Gastroesophageal sphincter (tissue), 4 donors: Measurements from ENCODE around the gene HOXA6. TPM values are rescaled to one million over a fixed set of nuclear protein-coding genes. Genes with fewer than 3 reads are reported as not detected.

Experiments
- ATAC-seq: fragments of 150-250 bp; one replicate; pipeline ENCODE4 v1.9.1; 2016; ENCODE audit warnings: mild to moderate bottlenecking, moderate library complexity
- H3K27ac ChIP-seq, 4 donors: fragments of 200-600 bp; sonication (generic) in 3 of 4; 1 replicate in 3 of 4; 2 replicates in 1 of 4; pipeline ENCODE4 v1.5.1; 2016 to 2019
- H3K27me3 ChIP-seq: fragments of 200-600 bp; sonication (generic); one replicate; pipeline ENCODE4 v1.5.1; 2019
- H3K36me3 ChIP-seq, 2 donors: fragments of 200-600 bp; sonication (generic); one replicate each; pipeline ENCODE4 v1.5.1; 2019; ENCODE audit warnings: control low read depth in 1 of 2
- H3K4me1 ChIP-seq, 3 donors: fragments of 200-600 bp; sonication (generic); 1 replicate in 2 of 3; 2 replicates in 1 of 3; pipeline ENCODE4 v1.5.1; 2016 to 2019; ENCODE audit warnings: control low read depth in 2 of 3
- H3K4me3 ChIP-seq, 2 donors: fragments of 200-600 bp; sonication (generic); one replicate each; pipeline ENCODE4 v1.5.1; 2019; ENCODE audit warnings: mild to moderate bottlenecking in 1 of 2, moderate library complexity in 1 of 2
- H3K9me3 ChIP-seq, 3 donors: fragments of 200-600 bp; sonication (generic); one replicate each; pipeline ENCODE4 v1.5.1; 2017 to 2019; ENCODE audit warnings: control low read depth in 2 of 3
- CTCF ChIP-seq, 4 experiments: fragments of 200-600 bp in 2 of 4; fragments of 450-650 bp in 2 of 4; sonication (generic) in 1 of 4; IDR thresholded peaks; one replicate each; pipeline ENCODE4 v1.5.1; 2017 to 2019; ENCODE audit warnings: antibody characterized with exemption in 4 of 4, mild to moderate bottlenecking in 2 of 4, moderate library complexity in 2 of 4
- EP300 ChIP-seq: sonication (generic); formaldehyde crosslinking; IDR thresholded peaks from one replicate; pipeline ENCODE4 v1.6.1; 2017; ENCODE audit warnings: antibody characterized with exemption, mild to moderate bottlenecking
- POLR2A ChIP-seq, 2 donors: fragments of 450-650 bp; IDR thresholded peaks; one replicate each; pipeline ENCODE4 v1.6.1; 2017; ENCODE audit warnings: antibody characterized with exemption in 2 of 2, mild to moderate bottlenecking in 2 of 2, moderate library complexity in 1 of 2
- POLR2AphosphoS5 ChIP-seq: sonication (generic); formaldehyde crosslinking; IDR thresholded peaks from one replicate; pipeline ENCODE4 v1.6.1; 2017; ENCODE audit warnings: antibody characterized with exemption
- WGBS, 2 donors: methylation state at CpG; one replicate each; pipeline ENCODE4 v1.1.5; 2018; ENCODE audit warnings: low coverage in 1 of 2; 5-methylcytosine and 5-hydroxymethylcytosine counted together
- total RNA-seq, 4 donors: library from RNA; depleted of rRNA; stranded (reverse); fragments of >200 nt; gene quantifications; one replicate each; pipeline ENCODE4 v1.1.0, GENCODE V29; 2016

HOXA6 gene
- total RNA-seq, 4 donors from 2014 or later = 0.46 to 12.7 TPM; not detected in 2

GRCh38 chr7:27141137-27141922, 6.2 kb downstream of the HOXA6 start:
- TF ChIP-seq CTCF (IDR thresholded peaks at IDR 0.05) = no peak
- no peak for TF ChIP-seq POLR2A (IDR thresholded peaks at IDR 0.05)
- TF ChIP-seq POLR2AphosphoS5 = no peak
- TF ChIP-seq EP300 = no peak
- Histone ChIP-seq H3K27ac (peak overlapping the region; percentile 90 to 100 (median 98)), H3K9me3 (no peaks in the 10 kb centered on the region), H3K4me3 (peak overlapping the region; percentile 94 to 98), H3K36me3 (no peaks in the 10 kb centered on the region), H3K27me3 (peaks cover 6% of the 10 kb centered on the region), H3K4me1 (peaks cover 5 to 59% (median 6%) of the 10 kb centered on the region in 3 donors)
- ATAC-seq = no peak
- WGBS, 2 donors = 33 to 41% methylated on average over 18 of the region's 18 CpGs

- TF ChIP-seq EP300 = no peak
- no peak for TF ChIP-seq POLR2A (IDR thresholded peaks at IDR 0.05)
- no peak for TF ChIP-seq CTCF (IDR thresholded peaks at IDR 0.05)
- TF ChIP-seq POLR2AphosphoS5 = no peak
- Histone ChIP-seq H3K27ac (peak overlapping the region; percentile 90 to 100 (median 98)), H3K27me3 (peaks cover 6% of the 10 kb centered on the region), H3K9me3 (no peaks in the 10 kb centered on the region), H3K4me1 (peaks cover 5 to 70% (median 8%) of the 10 kb centered on the region in 3 donors), H3K4me3 (peak overlapping the region; percentile 31 to 94), H3K36me3 (no peaks in the 10 kb centered on the region)
- ATAC-seq = no peak
- WGBS, 2 donors = 21 to 23% methylated on average over 13 to 14 of the region's 15 CpGs
These were observed 7.3 kb downstream of the HOXA6 start for GRCh38 chr7:27140126-27140857.

- no peak for ATAC-seq
- Histone ChIP-seq H3K4me1 (peaks cover 12 to 74% (median 12%) of the 10 kb centered on the region in 3 donors), H3K27me3 (no peaks in the 10 kb centered on the region), H3K4me3 (peak overlapping the region; percentile 31 to 94), H3K27ac (peak overlapping the region; percentile 90 to 100 (median 98)), H3K9me3 (no peaks in the 10 kb centered on the region), H3K36me3 (no peaks in the 10 kb centered on the region)
- 19 to 35% methylated on average over 3 to 8 of the region's 53 CpGs for WGBS, 2 donors
- TF ChIP-seq EP300 (no peak), POLR2AphosphoS5 (no peak), CTCF (IDR thresholded peaks at IDR 0.05) (no peak), POLR2A (IDR thresholded peaks at IDR 0.05) (peak in 1 of 2 donors; percentile 14)
These were observed 8.0 kb downstream of the HOXA6 start for GRCh38 chr7:27139334-27140125.

- 34 to 38% methylated on average over 3 to 5 of the region's 11 CpGs for WGBS, 2 donors
These were observed 8.6 kb downstream of the HOXA6 start for GRCh38 chr7:27138985-27139333.

More at GRCh38 chr7:27138985-27139333, 8.6 kb downstream of the HOXA6 start:
- peak overlapping the region; percentile 90 to 100 (median 98) for H3K27ac ChIP-seq
- no peaks in the 10 kb centered on the region for H3K36me3 ChIP-seq
- ATAC-seq = no peak
- H3K4me1 ChIP-seq = peaks cover 12 to 75% (median 12%) of the 10 kb centered on the region in 3 donors
- H3K4me3 ChIP-seq = peak overlapping the region; percentile 31 to 94
- no peaks in the 10 kb centered on the region for H3K9me3 ChIP-seq
- no peaks in the 10 kb centered on the region for H3K27me3 ChIP-seq
- TF ChIP-seq POLR2A (IDR thresholded peaks at IDR 0.05) = no peak
- no peak for TF ChIP-seq CTCF (IDR thresholded peaks at IDR 0.05)
- no peak for TF ChIP-seq POLR2AphosphoS5
